Measurements from ENCODE around the gene HAUS3.

The HAUS3 gene

GRCh38 chr4:2263926-2264321, 22.0 kb upstream of the HAUS3 start:
- no peak for DNase-seq (ENCODE audit: low read depth in 4 of 4, low spot score in 1 of 4)

GRCh38 chr4:2262944-2263250, 21.0 kb upstream of the HAUS3 start:
- DNase-seq (ENCODE audit: low read depth in 4 of 4, low spot score in 1 of 4) = no peak

GRCh38 chr4:2262145-2262943, 20.4 kb upstream of the HAUS3 start:
- DNase-seq (ENCODE audit: low read depth in 4 of 4, low spot score in 1 of 4) = peak; percentile 91 to 97 (median 93)

- DNase-seq (ENCODE audit: low read depth in 4 of 4, low spot score in 1 of 4) = peak in 1 of 4 experiments; percentile 3
Observed at GRCh38 chr4:2261853-2262144, 19.9 kb upstream of the HAUS3 start, which contains the start of gene MXD4. MXD4 (minus strand) TSS chr4:2262109; CDS start chr4:2261980, 129 bp downstream.

GRCh38 chr4:2261110-2261852, 19.4 kb upstream of the HAUS3 start:
- DNase-seq (ENCODE audit: low read depth in 4 of 4, low spot score in 1 of 4) = peak in 3 of 4 experiments; percentile 19 to 30 (median 21)

- no peak for DNase-seq (ENCODE audit: low read depth in 4 of 4, low spot score in 1 of 4)
Observed at GRCh38 chr4:2260344-2261109, 18.6 kb upstream of the HAUS3 start.

- DNase-seq (ENCODE audit: low read depth in 4 of 4, low spot score in 1 of 4) = no peak
Observed at GRCh38 chr4:2259541-2260343, 17.8 kb upstream of the HAUS3 start.

- DNase-seq (ENCODE audit: low read depth in 4 of 4, low spot score in 1 of 4) = no peak
Observed at GRCh38 chr4:2259036-2259540, 17.2 kb upstream of the HAUS3 start.

GRCh38 chr4:2258091-2259035, 16.4 kb upstream of the HAUS3 start:
- no peak for DNase-seq (ENCODE audit: low read depth in 4 of 4, low spot score in 1 of 4)

- no peak for DNase-seq (ENCODE audit: low read depth in 4 of 4, low spot score in 1 of 4)
Observed at GRCh38 chr4:2257361-2258081, 15.6 kb upstream of the HAUS3 start.

- DNase-seq (ENCODE audit: low read depth in 4 of 4, low spot score in 1 of 4) = no peak
Observed at GRCh38 chr4:2256781-2257191, 14.9 kb upstream of the HAUS3 start.

- no peak for DNase-seq (ENCODE audit: low read depth in 4 of 4, low spot score in 1 of 4)
Observed at GRCh38 chr4:2256156-2256731, 14.3 kb upstream of the HAUS3 start.

GRCh38 chr4:2255501-2256155, 13.7 kb upstream of the HAUS3 start:
- DNase-seq (ENCODE audit: low read depth in 4 of 4, low spot score in 1 of 4) = no peak

- DNase-seq (ENCODE audit: low read depth in 4 of 4, low spot score in 1 of 4) = no peak
Observed at GRCh38 chr4:2254665-2255500, 13.0 kb upstream of the HAUS3 start.

- no peak for DNase-seq (ENCODE audit: low read depth in 4 of 4, low spot score in 1 of 4)
Observed at GRCh38 chr4:2253160-2254084, 11.5 kb upstream of the HAUS3 start.

GRCh38 chr4:2252530-2253091, 10.7 kb upstream of the HAUS3 start:
- no peak for DNase-seq (ENCODE audit: low read depth in 4 of 4, low spot score in 1 of 4)
